GM13976 (cell line): Measurements from ENCODE around the gene SYAP1.
"Not testable (repeated sequence)": the region's sequence is repeated elsewhere in the genome, so short reads cannot be mapped to it uniquely, and the experiment has no call there.

Experiments used
- DNase-seq: peaks from one replicate; pipeline ENCODE4 v3.0.0; 2012; ENCODE audit warnings: low spot score
- CTCF ChIP-seq: IDR thresholded peaks from 2 replicates; pipeline ENCODE4 v1.5.1; 2012; ENCODE audit warnings: borderline replicate concordance, mild to moderate bottlenecking; ENCODE audit not compliant: insufficient read depth; ENCODE audit errors: extremely low read depth, missing control alignments, control extremely low read depth
- in situ Hi-C: fragments of 300-500 bp; cut with MboI; formaldehyde crosslinking; loops from one replicate; pipeline ENCODE4 v1.12.0; 2022; ENCODE audit warnings: low sequenced_read_pairs, mixed read lengths, inconsistent platforms; ENCODE audit not compliant: unreplicated experiment

Gene SYAP1

GRCh38 chrX:16754019-16754418, 34.6 kb downstream of the SYAP1 start:
- DNase-seq: no peak
- TF ChIP-seq CTCF: no peak
- in situ Hi-C loops: no loop called here

- DNase-seq: no peak
- no peak for TF ChIP-seq CTCF
- in situ Hi-C loops: no loop called here
Measured at GRCh38 chrX:16756724-16757123, 37.3 kb downstream of the SYAP1 start.

GRCh38 chrX:16761500-16761899, 42.1 kb downstream of the SYAP1 start:
- in situ Hi-C loops, DNase-seq: not testable (repeated sequence)

GRCh38 chrX:16762579-16762978, 43.2 kb downstream of the SYAP1 start:
- no peak for TF ChIP-seq CTCF
- no peak for DNase-seq
- in situ Hi-C loops: no loop called here

- no peak for TF ChIP-seq CTCF
- in situ Hi-C loops: no loop called here
- DNase-seq: no peak
Measured at GRCh38 chrX:16765594-16765993, 46.2 kb downstream of the SYAP1 start.

- DNase-seq: no peak
- TF ChIP-seq CTCF: no peak
- in situ Hi-C loops: no loop called here
Measured at GRCh38 chrX:16770970-16771482, 51.6 kb downstream of the SYAP1 start.

- DNase-seq: no peak
- no peak for TF ChIP-seq CTCF
- in situ Hi-C loops: no loop called here
Measured at GRCh38 chrX:16771483-16772398, 52.3 kb downstream of the SYAP1 start.
